GM21723 (cell line): ENCODE data around the gene DNM3.

Experiments
- ATAC-seq: cut with Tn5 transposase; IDR thresholded peaks from one replicate; pipeline ENCODE4 v1.9.1; 2021; ENCODE audit warnings: mild to moderate bottlenecking, moderate library complexity; ENCODE audit not compliant: unreplicated experiment

The DNM3 gene

DNA sequence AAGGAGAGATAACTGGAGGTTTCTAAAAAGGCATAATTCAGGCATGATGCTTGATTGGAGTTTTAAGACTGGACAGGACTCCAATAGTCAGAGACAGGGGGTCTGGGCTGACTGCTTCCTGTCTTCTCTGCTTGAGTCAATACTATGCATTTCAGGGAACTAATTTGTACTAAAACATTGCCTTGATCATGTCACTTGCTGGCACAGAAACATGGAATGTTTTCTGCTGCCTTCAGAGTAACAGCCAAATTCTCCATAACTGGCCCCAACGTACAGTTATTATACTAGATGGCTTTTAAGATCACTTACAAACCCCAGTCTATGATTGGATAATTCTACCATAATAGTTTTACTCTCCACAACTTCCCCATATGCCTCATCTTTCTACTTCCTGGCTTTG, 247.0 kb downstream of the DNM3 start:
- no peak for ATAC-seq

DNA sequence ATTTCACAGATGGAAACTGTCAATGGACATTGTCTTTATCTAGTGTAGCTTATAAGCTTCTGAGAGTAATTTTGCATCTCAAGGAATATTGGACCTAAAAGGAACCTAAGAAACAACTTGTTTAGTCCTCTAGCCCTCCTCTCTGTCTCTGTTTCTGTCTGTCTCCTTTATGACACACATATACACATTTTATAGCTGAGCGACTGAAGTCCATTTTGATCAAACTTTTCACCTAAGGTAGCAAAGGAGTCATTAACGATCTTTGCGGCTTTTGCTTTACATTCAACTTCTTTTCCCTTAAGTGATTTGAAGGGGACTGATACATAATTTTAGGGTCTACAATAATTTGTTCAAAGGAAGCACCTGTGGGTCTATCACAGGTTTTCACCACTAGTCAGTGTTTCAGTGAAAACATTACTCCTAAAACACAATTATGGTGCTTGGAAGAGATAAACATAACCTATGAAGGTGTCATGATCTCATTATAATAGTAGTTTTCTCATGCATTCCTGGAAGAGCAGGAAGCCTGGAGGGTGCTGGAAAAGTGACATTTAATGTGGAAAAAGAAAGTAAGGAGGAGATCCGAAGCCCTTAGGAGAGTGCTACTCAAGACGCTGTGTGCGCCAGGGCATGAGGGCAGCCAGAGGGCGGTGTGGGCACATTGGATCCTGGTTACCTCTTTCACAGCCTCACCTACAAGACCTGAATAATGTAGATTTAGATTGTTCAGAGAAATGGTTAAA, 248.6 kb downstream of the DNM3 start:
- no peak for ATAC-seq

DNA sequence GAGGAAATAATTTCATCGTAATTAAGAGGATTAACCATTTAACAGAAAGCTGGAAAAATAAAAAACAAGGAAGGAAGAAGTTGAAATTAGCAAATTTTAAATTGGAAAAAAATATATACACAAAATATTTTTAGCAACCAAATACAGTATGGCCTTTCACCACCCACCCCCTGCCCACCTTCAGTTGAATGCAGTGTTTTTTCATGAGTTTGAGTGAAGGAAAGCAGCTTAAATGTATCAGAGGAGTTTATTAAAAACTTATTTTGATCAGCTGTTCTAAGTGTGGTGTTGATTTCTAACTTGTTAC, 249.2 kb downstream of the DNM3 start:
- ATAC-seq, result no peak

DNA sequence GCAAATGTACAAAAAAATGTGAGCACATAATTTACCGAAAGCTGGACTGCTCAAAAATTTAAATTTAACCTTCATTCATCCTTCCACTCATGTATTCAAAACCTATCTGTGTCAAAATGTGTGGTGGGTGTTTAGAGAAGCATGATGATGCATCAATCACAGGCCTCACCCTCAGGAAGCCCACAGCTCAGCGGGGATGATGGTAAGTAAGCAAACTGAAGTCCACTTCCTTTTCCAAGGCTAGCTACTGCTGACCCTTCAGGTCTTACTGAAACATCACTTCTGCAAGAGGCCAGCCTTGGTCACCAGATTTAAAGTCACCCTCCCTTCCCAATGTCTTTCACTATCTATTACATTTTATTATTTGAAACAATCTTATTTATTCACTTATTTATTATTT, 254.5 kb downstream of the DNM3 start:
- ATAC-seq, result no peak

DNA sequence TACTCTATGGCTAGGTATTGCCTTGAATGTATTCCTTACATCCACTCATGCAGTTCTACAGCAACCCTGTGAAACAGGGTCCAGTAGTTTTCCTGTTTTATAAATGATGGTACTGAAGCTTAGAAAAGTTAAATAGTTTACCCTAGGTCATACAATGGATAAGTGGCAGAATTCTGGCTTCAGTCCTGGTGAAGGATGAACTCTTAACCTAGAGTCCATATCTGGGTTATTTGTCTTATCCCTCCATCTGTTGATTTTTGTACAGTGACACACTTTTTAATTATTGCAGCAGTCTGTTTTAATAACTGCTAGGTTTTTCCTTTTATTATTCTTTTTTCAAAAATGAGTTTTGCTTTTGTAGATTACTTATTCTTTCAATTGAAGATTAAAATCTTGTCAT, 263.9 kb downstream of the DNM3 start:
- no peak for ATAC-seq

GRCh38 chr1:172107316-172107975, 266.1 kb downstream of the DNM3 start:
- no peak for ATAC-seq

GRCh38 chr1:172108161-172108893, 267.0 kb downstream of the DNM3 start:
- no peak for ATAC-seq

DNA sequence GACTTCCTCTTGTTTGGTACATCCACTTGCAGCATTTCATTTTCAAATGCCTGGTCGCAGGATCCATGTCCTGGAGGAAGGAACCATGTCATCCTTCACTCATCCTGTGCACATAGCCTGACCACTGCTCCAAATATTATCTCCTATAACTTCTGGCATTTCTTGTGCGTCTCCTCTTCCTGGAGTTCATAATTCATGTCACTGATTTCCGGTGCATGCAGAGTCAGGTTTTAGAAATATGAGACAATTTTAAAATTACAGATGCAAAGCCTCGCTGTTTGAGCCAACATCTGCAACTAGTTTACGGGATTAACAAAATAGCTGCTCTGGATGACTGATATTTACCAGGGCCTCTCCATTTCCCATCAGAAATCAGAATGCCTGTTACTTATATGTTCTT, 268.1 kb downstream of the DNM3 start:
- ATAC-seq, result no peak

GRCh38 chr1:172112576-172112975, 271.3 kb downstream of the DNM3 start:
- no peak for ATAC-seq

DNA sequence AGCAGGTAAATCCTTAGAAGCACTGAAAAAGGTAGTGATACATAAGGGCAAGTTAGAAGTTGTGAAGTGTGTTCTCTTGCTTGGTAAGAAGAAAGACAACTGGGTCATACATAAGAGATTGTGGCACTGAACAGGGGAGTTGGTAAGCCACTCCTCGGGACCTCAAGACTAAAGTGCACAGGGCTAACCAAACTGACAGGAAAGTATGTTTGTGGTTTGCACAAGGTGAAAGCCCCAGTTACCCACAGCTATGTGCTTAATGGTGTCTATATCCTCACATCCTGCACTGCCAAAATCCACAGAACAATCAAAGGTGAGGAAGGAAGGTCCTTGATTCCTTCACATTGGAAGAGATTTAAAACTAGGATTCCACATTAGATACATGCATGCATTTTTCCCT, 276.5 kb downstream of the DNM3 start:
- peak; percentile 84 for ATAC-seq

- ATAC-seq, result no peak
Measured at GRCh38 chr1:172118618-172119017, 277.3 kb downstream of the DNM3 start.

GRCh38 chr1:172119184-172119583, 277.9 kb downstream of the DNM3 start:
- ATAC-seq, result no peak

DNA sequence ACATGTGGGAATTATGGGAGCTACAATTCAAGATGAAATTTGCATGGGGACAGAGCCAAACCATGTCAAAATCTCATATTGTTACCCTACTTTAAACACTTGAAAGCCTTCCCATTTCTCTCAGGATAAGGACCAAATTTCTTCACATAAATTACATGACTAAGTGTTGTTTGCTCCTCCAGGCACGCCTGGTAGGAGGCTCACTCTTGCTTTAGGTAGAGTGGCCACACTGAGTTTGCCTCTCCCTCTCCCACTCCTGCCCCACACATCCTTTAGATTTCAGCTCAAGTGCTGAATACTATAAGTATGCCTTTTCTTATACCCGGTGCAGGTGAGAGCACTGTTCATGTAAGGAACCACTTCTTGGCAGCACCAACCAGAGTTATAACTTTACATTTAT, 279.1 kb downstream of the DNM3 start:
- no peak for ATAC-seq

GRCh38 chr1:172121081-172121717, 279.9 kb downstream of the DNM3 start:
- ATAC-seq, result no peak

DNA sequence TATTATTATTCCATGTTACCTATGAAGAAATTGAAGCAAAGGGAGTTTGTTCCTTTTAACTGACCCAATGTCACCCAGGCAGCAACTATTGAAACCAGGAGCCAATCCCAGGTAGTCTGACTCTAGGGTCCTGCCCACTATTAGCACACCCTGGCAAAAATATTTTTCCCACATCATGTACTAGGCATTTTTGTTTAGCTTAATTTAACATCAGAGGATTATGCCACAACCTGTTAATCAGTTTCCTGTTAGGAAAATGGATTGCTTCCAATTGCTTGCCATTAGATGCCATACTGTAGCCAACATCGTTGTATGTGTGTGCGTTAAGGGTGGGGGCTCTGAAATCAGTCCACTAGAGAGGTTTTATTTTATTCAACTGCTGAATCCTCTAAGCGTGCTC, 281.1 kb downstream of the DNM3 start:
- no peak for ATAC-seq

- no peak for ATAC-seq
Measured at GRCh38 chr1:172125250-172125649, 284.0 kb downstream of the DNM3 start.

DNA sequence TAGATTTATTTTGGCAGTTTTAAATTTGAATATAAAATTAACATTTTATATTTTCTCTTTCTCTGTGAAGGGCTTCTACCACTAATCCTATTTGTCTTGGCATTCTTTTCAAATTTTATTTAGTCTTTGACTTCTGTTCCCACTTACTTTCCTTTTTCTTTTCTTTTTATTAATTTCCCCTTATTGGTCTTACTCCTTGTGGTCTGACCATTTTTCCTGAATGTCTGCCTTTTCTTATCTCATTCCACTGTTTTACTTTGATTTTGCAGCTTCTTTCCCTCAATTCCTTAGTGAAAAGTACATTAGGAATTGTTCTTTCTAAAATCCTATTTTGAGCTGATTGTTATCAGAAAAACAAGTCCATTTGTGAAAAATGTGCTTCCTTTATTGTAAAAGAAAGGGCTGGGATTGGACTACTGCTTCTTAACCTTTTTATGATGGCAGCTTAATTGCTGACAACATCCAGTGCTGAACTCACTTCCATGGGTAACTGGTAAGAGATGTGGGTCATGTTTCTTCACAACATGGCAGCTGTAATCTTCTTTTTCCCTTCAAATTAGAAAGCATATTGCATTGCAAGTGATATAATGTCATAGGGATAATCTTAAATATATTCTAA, 284.6 kb downstream of the DNM3 start:
- ATAC-seq, result no peak

DNA sequence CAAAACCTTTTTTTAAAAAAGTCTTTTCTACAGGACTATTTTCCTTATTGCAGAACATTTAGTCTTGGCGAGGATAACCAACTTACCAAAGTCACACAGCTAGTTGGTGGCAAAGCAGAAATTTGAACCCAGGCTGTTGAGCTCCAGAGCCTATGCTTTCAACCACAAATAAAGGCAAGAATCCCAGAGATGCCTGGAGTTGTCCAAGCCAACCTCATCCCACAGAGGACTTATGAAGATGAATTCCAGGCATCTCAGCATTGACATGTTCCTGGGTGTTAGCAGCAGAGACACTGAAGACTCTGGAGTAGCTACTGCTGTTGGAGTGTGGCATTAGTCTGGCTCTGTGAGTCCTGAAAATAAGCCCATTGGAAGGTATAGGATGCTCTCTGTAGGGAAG, 291.5 kb downstream of the DNM3 start:
- ATAC-seq, result no peak

GRCh38 chr1:172134087-172134731, 292.9 kb downstream of the DNM3 start:
- ATAC-seq, result no peak

DNA sequence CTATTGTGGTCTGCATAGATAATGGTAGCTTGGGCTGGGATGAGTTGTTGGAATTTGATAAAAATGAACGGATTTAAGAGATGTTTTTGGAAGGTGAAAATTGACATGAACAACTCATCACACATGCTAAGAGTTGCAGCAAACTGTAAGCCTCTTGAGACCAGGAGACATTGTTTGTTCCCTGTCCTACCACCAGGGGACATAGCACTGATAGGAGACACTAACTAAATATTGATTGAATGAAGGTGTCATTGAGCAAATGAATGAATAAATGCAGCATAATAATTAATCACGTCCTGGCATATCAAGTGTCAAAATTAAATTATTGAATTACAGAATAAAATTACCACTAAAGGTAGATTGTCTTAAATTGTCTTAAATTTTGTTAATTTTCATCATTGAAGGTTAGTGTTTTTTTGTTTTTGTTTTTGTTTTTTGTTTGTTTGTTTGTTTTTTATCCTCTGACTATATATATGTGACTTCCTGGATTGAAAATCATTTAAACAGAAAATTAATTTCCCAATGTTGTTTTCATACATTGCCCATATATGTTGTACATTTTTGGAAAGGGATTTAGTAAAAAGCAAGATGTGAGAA, 293.9 kb downstream of the DNM3 start:
- ATAC-seq, result no peak
